Activated T-cell treated with anti-CD3 and anti-CD28 coated beads for 1 hour (primary cell): ENCODE measurements around the gene WDR1.

Experiments used
- DNase-seq: peaks from one replicate; pipeline ENCODE4 v3.0.0-alpha.2; 2020; ENCODE audit warnings: low read depth

The WDR1 gene

DNA sequence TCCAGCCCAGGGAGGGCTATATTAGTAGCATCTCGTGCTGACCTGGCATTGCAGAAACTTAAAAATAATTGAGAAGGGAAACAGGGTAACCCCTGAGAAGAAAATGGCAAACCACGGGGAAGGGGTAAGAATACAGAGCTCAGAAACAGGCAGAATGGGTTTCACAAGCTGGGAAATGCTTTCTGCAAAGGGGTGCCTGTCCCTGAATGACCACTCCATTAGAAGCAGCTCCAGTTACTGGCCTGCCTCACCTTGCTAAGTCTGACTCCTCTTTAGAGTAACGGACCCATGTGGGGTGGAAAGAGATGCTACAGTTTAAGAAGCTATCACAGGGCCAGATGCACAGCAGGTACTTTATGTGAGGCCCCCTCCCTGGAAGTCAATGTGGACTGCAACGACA, 2.5 kb downstream of the WDR1 start:
- DNase-seq: no peak

DNA sequence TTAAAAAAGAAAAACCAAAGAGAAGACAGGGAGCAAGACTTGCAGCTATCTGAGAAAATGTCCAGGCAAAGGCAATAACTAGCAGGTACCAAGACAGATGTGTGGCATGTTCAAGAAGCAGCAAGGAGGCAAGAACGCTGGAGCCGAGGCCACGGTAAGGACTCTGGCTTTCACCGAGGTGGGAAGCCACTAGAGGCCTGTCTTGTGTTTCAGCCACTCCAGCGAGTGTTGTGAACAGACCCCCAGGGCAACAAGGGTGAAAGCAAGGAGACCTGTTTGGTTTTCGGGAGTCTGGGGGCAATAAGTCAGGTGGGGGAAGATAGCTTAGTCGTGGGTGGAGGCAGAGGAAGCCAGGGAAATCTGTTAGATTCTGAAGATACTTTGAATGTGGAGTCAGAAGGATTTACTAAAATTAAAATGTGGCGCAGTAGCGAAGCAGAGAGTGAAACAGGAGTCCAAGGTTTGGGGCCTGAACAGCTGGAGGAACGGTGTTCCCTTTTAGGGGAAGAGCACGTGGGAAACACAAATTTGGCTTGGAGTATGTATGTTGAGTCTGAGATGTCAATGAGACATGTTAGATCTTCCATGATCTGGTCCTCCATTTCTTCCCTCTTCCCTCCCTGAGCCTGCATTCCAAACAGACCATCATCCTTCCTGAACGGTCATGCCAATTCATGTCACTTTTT, 3.1 kb downstream of the WDR1 start:
- no peak for DNase-seq

DNA sequence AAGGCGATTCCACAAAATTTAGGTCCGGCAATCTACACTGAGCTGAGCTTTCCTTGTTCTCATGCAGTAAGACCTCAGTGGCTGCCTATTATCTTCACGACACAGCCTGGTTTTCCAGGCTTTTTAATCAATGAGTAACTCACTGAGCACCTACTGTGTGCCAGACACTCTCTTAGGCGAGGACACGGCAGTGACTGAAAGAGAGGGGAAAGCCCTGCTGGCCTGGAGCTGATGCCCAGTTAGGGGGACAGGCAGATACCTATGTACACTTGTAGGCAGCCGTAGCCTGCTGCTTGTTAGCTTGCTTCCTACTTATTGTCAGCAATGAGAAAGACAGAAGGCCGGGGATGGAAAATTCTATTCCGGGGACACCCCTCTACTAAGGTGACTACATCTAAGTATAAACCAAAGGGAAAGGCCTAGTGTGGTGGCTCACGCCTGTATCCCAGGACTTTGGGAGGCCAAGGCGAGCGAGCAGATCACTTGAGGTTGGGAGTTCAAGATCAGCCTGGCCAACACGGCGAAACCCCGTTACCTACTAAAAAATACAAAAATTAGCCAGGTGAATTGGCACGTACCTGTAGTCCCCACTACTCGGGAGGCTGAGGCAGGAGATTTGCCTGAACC, 3.8 kb downstream of the WDR1 start:
- DNase-seq: no peak

DNA sequence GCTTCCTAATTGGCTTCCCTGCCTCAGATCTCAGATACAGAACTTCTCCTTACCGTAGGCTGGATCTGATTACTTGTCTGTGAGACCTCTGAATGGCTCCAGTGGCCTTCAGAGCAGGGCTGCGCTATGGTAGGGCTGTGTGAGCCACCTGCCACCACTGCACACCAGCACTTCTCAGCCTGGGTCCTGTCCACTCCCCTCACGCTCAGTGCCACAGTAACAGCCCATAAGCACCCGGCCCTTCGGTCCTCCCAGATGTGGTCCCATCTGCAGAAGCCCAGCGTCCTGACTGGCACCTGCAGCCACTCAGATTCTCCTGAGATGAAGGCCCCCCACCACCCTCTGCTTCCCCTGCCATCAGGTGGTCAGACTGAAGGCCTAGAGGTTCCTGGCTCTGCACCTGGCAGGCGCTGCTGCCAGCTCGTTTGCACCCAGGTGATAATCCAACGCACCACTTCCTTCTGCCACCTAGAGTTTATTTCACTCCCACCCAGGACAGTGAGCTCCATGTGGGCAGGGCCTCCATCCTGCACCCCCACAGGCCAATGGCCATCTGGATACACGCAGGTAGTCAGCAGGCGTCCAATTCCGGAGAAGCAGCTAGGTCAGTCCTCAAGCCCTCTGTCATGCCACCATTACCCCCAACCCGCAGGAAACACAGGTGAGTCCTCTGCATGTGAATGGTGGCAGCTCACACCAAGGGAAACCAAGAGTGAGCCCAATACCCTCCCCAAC, 5.4 kb downstream of the WDR1 start:
- no peak for DNase-seq

DNA sequence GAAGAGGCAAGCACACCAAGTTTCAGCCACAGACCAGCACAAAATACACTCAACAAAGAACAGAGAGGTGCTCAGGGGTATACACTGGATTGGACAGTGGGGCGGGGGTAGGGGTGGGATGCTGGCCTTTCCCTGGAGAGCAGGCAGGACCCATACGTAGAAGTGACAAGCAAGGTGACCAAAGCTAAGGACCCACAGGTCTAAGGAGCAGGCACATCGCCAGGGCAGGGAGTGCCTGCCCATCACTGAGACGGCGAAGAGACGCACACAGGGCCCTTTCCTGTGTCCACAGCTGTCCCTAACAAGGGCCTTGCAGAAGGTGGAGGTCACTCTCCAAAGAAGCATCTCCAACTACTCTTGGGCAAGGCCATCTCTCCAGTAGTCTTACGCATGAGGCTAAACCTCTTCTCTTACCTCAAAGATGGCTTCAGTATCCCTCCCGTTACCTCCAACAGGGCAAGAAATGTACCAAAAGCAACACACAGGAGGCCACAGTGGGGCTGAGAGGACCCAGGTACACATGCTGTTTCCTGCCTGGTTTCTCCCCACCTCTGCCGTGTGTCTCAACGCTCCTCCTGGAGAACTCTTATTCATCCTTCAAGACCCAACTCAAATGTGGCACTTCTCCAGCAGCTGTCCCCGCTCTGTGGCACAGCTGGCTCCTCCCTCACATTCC, 6.5 kb downstream of the WDR1 start:
- DNase-seq: no peak

DNA sequence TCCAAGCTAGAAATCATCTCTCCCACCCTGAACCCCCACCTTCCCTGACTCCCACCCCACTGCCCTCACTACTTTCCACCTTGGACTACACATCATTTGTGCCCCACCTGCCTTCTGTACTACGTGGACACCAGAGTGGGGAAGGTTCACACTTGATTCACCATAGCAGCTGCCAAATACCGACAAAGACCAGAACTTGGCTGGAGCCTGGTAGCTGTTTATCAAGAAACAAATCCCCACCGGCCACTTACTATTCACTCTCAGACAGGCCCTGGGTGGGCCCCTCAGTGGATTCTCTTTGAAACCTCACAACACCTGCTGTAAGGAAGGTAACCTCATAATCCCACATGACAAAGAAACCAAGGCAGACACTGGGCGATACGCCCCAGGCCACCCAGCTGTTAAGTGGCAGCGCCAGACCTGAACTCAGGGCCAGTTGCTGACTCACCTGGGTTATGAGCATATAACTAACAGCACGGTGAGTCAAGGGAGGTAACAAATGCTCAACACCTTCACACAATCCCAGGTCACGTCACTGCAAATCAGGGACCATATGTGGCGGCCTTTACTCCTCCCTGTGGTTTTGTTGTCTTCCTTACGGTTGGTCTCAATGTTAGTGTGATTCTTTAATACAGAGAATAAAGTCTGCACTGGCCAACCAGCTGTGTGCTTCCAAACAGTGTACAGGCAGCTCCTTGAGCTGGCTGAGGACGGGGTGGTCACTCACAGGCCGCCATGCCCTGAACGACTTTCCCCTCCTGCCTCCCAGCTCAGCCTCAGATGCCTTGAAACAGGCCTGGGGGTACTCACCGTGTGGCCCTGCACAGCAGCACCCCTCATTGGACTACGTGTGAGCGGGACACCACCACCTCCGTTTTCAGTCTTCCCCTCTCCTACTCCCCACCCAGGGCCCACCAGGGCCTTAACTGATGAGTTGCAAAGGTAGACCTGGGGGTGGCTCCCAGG, 7.5 kb downstream of the WDR1 start:
- DNase-seq: no peak

DNA sequence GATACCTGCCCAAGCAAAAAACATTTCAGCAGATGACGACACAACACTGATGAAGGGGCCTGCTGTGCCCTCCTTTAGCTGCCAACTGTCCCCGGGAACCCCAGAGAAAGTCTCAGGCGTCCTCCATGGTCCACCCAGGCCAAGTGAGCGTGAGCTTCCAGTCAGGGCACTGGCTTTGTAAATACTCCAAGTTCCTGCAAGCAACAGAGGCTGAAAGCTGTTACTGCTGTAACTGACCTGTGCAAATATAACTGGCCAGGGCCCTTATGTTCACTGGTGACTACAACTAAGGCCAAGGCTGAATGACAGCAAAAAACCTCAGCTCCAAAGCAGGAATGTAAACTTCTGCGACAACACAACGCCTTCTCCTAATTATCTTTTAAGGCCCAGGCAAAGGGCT, 8.2 kb downstream of the WDR1 start:
- DNase-seq: no peak

DNA sequence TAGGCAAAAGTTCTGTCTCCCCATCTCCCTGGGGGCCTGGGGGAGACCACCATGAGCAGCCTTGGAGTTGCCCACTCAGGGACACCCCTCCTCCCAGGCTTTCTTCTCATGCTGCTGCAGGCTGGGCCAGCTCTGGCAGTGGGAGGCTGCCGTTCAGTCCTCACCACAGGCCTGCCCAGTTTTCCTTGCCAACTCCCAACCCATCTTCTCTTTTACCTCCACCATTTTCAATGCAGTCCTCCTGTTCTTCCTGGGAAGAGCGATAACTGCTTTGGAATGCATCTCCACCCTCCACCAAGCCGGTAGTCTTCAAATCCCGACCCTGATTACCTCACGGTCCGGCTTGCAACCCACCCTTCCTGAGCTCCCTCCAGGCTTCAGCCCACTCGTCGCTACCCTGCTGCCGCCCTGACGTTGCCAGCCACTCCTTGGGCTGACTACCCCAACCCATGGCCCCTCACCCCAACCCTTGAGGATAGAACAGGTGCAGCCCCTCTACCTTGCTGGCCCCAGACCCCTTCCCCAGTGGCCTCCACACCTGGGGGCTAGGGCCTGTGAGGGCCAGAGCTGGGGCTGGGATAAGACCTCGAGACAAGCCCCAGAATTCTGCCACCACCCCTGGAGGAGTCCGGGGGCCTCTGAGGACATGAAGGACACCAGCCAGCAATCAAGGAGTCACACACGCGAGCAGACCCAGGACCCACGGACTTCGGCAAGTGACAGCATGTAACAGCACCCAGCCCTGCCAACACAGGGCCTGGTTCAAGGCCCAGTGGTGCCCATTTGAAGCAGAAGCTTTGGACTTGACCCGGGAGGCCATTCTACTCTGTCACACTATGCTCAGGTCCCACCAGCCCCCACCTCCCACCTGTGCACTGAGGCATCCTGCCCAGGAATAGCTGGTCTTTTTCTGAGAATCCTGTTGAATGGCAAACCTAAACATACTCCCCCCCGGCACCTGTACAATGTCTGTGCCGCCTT, 9.2 kb downstream of the WDR1 start:
- DNase-seq: no peak

DNA sequence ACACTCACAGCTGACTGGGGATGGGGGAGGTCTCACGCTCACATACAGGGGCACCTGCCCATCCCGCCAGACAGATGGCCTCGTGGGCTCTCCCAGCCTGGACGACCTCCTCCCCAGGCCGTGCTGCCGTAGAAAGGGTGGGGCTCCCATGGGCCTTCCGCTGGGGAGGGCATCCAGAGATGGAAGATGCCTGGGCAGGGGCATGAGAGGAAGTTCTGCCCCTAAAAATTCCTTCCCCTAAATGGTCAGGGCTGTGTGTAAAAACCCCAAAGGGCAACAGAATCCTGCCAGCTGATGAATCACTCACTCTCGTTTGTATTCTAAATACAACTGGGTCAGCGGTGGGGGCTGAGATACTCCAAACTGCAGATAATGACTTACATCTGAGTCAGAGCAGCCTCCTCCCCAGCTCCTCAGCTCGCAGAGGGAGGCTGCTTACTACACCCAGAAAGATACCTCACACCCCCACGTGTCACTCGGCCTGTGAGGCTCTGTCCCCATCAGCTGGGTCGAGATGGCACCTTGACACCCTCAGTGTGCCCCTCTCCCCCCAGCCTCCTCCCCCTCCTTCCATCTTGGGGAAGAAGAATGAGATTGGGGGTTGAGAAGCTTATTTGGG, 10.1 kb downstream of the WDR1 start:
- peak; percentile 52 for DNase-seq

DNA sequence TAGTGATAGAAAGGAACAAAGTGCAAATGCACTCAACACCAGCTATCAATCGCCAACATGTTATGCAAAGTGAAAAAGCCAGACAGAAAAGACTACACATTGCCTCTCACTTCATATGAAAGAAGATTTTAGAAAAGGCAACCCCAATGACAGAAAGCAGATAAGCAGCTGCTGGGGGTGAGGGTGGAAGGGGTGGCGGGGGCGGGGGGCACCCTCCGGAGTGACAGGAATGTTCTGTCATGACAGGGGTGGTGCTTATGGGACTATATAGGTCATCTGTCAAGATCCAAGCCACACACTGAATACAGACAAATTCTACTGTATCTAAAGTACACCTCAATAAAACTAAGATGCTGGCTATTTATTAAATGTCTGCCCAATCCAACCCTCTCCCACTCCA, 10.7 kb downstream of the WDR1 start:
- no peak for DNase-seq

DNA sequence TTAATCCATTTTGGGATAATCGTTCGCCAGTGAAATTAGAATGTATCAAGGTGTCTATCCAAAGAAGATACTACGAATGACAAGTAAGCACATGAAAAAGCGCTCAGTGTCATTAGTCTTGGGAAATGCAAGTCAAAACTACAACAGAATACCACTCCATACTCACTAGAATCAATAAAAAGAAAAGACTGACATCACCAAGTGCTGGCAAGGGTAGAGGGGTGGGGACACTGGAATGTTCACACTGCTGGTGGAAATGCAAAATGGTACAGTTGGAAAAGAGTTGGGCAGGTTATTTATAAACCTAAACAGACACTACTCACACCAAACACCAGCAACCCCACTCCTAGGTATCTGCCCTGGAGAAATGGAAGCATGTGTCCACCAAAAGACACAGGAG, 11.2 kb downstream of the WDR1 start:
- no peak for DNase-seq

DNA sequence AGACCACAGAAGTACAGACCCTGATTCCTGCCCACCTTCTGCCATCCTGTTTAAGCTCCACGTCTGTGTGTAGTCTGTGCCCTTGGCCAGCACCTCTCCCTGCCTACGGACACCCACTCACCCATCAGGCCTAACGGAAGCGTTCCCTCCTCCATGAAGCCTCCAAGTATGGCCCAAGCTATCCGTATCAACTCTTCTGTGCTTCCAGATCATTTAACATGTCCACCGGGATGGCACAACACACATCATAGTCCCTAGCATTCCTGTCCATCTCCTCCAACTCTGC, 11.7 kb downstream of the WDR1 start:
- no peak for DNase-seq

DNA sequence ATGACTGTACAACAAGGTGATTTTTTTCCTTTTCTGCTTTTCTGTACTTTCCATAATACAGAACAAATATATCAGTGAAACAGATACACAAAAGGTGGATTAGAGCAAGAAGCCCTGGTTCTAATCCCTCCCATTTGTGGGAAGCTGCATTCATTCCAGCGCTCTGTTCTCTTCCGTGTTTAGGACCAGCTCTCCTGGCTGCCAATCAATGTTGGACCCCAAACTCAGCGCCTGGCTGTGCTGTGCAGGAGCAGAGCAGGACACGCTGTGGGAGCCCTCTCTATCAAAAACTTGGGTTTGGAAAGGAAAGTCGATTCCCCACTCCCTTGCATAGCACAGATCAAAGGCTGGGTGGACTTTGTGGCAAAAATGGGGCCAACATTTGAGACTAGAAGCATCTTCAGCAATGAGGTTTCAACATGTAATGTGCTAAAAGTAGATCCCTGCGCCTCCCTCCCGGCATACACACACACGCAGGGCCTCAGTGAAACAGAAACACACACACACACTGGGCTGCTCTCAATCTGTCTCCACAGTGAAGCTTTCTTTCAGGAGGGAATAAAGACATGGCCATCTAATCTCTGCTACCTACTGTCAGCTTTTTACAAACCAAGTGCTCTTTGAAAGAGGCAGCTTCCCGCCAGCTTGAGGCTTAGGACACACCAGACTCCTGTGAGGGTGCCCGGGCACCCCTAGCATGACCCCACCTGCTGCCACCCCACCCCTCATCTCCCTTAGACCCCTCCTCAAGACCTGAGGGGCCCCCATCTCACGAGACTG, 12.2 kb downstream of the WDR1 start:
- DNase-seq: no peak

DNA sequence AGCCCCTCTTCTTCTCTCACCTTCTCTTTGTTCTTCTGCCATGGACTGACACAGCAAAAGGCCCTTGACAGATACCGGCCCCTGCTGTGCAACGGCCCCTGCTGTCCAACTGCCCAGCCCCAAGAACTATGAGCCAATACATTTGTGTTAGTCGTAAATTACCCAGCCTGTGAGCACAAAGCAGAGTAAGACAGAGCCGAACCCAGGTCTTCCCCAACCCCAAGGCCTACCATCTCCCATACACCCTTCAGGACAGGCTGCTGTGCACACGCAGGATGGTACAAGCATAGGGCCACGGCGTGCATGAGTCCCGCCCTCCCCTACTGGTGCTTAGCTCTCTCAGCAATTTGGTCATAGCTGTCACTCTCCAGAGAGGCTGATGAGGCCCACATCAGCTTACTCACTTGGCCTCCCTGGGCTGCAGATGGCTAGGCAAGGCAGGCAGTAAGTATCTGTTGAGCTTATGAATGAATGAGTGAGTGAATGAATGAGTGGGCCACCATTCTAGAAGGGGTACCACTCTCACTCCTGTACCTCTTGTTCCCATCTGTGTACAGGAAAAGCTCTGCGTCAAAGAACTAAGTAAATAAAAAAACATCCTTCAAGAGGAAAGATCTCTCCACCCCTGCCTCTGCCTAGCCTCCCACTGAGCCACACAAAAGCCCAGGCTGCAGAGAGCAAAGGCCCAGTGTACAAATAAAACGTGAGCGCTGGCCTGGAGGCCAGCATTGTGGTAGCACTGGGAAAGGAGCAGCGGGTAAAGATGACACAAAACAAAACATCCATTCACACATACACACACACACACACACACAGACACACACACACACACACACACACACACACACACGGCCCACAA, 13.9 kb downstream of the WDR1 start:
- DNase-seq: no peak

DNA sequence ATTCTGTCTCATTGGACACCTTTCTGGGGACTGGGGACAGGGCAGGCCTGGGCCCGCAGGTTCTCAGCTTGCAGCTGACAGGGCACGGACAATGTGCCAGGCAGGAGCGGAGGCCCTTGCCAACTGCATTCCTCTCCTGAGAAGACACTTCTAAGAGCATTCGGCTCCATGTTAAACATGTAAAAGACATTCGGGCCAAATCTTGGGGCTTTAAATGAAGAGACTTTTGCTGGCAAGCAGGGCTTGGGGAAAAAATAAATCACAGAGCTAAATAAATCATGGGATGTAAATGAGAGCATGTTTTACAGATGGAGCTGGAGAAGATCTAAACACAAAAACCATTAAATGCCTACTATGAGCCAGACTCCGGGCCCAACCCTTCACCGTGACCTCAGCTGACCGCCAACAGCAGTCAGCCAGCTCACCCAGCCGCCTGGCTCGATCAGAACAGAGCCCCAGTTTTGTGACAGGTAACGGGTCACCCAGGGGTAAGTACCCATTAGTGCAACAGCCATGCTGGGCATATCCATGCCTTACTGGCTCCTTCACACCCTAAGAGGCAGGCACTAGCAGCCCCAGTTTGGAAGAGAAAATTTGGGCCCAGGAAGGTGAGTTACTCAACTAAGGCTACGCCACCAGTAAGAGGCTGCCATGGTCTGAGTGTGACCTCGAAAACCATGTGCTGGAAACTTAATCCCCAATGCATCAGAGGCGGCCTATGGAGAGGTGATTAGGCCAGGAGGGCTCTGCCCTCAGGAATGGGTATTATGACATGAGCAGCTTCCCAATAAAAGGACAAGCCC, 14.7 kb downstream of the WDR1 start:
- no peak for DNase-seq

DNA sequence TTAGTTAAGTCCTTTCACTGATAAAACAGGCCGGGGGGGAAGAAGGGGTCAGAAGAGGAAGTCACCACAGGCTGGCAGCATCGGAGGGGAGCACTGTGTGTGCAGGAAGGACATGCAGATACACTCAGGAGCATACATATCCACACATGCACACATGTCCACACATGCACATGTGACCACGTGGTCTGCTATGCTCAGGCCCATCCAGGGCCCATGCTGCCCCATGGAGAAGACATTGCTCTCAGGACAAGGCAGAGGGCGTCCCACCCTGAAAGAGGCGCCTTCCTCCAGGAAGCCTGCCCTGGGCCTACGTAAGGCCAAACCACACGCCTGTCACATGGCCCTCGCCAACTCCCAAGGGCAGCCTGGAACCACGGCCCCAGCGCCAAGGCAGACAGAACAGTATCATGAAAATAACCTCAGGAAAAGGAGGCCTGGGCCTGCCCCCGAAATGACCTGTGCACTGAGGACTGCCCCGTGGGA, 15.8 kb downstream of the WDR1 start:
- DNase-seq: no peak

DNA sequence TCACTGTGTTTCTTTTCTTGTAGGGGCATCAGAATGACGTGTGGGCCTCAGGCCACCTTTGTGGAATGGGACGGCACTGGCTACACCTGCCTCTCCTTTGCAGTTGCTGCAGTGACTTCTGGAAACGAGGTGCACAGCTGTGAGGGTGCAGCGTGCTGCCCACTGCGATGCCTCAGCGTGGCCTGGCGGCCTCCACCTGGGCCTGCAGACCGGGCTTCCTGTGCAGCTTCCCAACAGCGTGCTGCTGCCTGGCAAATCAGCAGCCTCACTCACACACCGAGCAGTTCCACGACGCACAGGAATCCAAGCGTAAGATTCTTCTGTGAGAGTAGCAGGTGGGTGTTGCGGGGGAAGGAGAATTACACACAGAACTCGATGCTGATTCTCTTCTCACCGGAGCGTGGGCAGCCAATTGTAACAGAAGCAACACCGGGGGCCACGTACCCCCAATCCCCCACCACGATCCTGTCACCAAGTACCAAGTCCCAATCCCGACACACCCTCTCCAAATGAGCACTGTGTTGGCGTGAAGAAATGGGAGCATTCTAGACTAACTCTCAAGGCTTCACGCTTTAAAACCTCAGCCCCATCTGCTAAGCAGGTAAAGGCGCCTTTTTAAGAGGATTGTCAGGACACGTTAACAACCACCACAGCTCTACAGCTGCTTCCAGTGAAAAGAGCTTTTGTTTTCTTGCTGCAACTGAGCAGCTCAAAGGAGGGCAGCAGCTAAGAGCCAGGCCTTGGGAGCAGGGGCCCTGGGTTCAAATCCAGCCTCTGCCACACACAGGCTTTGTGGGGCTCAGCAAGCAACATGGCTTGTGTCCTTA, 16.9 kb downstream of the WDR1 start:
- no peak for DNase-seq
